ENCODE measurements around the gene LRP8.

Gene LRP8

DNA sequence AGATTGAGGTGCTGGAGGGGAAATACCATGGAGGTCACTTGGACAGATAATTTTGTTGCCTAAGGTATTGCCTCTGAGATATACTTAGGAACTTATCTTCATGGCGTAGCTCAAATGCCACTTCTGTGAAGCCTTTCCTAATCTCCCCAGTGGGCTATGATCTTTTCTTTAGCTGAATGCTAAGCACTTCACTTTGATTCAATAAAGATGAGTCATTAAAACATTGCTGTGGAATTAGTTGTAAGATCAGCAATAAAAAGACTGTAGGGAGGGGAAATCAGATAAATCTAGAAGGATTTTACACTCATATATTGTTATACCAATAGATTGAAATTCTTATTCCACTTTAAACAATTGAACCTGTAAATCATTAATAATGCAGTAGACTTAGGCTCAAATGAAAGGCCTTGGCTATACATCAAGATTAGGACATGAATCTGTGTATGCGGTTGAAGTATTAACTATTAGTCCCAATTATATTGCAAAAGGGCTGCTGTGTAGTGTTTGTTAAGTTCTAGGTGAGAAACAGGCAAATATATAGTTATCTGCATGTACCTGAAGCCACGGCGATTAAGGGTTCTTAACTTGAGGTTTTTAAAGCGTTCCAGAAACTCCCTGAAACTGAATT is 70.3 kb downstream of the LRP8 start:
- DNase-seq, result no peak

DNA sequence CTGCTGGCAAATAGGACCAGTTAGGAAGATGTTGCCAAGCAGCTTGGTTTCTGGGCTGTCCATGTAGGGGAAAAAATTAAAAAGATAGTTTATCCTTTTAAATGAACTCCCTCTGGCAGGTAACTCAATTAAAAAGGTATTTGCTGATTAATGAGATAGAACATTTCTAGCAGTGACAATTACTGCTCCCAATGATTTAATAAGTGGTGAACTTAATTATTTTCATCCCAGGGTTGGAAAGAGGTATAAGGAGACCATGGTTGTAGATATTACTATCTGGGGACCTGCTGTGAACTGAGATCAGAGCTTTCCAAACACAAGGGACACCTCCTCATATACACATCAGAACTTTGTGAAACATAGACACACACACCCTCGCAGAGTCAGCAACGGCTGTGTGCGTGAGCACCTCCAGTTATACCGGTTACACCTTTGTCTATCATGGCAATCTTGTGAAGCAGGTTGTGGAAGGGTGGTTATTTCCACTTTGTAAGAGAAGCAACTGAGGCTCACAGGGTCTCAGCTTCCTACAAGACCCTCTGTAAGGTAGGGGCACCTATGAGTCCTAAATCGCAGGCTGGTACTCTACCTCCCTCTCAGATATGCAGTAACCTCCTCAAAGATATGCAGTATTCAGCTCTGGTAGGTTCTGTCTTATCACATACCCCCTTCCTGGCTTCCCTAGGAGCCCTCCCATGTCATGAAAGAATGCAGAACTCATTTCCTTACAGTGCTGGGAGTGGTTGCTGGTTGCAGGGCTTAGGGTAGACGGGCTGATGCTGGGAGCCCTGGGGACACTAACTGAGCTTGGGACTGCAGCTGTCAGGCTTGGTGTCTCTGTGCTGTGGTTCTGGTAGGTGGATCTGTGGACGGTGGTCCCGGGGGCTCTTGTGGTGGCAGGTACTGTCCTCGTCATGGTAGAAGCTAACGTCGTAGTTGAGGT is 71.1 kb downstream of the LRP8 start:
- no peak for DNase-seq

DNA sequence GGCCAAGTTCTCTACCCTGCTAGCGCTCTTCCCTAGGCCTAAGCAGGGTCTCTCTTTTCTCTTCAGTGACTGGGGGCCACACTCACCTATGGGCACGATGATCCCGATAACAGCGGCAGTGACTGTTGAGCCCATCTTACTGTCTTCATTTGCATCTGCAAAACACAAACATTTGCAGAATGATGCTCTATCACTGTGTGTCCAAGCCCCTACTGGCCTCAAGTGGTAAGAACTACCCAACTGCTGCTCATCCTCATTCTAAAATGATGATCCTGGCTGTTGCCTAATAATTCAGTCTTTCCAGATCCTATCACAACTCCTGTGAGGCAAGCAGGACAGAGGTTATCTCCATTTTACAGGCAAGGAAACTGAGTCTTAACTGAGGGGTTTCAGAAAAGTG is 72.8 kb downstream of the LRP8 start:
- no peak for DNase-seq

DNA sequence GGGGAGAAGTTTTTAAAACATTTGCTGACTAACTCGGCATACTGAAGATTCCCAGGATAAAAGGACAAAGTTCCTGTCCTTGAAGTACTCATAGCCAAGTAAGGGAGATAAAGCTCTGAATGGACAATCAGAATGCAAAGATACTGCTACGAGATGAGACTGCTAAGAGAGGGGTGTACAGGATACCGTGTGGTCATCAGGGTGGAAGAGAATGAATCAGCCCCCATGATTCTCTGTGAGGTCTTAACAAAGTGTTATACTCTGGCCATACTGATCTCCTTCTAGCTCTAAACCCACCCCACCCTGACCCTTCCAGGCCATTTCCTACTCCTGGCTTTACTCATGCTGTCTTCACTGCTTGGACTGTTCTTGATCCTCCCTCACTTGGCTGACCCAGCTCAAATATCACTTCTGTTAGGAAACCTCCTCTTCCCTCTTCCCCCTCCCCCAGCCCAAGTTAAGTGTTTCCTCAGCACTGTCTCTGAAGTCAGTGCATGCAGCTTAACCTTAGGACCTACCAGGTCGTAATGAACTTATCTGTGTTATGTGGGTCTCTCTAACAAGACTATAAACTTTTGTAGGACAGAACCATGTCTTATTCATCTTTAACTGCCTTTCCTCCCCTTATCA is 73.7 kb downstream of the LRP8 start:
- no peak for DNase-seq

DNA sequence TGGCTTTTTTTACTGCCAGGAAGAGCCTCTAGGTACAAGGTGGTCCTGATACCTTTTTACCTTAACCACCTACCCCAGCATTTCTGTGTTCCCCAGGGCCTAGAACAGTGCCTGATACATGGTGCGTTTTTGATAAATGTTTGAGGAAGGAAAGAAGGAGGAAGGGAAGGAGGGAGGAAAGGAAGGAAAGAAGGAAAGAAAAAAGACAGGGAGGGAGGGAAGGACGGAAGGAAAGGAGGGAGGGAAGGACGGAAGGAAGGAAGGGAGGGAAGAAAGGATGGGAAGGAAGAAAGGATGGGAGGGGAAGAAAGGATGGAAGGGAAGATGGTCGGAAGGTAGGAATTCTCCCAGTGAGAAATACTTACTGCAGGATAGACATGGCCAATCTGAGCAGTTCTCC is 77.5 kb downstream of the LRP8 start:
- DNase-seq, result no peak

DNA sequence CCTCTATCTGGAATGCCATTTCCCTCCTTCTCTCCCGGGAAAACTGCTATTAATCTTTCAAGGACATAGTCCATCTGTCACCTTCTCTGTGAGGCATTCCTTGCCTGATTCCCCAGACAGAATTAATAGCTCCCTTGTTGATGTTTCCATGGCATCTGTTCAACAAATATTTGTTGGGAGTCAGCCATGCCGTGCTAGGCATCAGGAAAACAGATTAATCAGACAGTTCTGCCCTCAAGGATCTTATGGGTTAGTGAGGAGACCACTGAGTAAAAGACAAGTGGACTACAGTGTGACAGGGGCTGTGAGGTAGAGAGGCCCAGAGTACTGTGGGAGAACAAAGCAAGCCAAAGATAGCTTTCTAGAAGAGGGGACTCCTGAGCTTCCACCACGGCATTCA is 78.2 kb downstream of the LRP8 start:
- no peak for DNase-seq

DNA sequence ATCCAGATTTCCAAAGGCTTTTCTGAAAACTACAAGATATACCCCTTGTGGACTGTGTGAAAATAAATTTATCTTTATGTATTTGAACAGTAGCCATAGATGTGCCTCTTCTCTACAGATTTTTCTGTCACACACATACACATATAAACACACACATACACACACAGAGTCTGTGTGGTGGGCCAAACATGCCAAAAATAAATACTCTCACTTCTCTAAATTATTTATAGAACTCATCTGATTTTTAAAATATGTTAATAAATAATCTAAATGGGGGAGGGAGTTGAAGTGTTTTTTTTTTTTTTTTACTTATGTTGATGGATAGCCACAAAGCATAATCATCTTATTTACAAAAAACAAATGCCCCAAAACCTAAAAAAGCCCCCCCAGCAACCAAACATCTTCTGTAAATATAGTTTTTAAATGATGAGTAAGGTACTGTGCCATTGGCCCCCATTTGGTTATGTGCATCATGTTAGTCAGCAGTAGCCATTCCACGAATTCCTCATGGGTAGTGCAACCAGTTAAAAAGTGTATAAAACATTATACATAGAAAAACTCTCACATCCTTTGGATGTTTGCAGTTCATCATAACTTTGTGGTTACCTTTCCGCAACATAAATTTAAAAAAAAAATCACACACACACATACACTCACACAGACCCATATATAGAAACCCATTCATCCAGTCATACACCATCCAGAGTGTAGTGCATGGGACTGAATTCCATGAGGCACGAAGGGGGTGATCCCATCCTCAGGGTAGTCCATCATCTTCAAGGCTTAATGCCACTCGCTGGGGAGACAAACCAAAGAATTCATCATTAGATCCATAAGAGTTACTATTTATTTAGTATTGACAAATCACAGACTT is 81.4 kb downstream of the LRP8 start:
- no peak for DNase-seq

DNA sequence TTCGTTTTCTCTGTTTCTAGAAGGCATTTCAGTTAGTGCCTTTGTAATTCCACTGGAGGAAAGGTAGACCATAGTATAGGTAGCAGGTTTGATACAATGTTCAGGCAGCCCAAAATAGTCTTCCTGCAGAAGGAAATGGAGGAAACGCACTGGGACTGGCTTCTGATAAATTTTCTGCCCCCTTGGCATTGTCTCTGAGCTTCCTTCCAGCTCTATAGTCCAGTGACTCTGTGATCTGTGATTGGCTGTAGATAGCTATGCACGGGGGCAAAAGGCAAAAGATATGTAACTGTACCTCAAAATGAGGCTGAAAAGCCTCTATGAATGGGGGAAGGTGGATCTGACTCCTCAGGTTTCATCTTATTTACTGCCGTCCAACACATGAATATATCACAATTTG is 83.7 kb downstream of the LRP8 start:
- no peak for DNase-seq

DNA sequence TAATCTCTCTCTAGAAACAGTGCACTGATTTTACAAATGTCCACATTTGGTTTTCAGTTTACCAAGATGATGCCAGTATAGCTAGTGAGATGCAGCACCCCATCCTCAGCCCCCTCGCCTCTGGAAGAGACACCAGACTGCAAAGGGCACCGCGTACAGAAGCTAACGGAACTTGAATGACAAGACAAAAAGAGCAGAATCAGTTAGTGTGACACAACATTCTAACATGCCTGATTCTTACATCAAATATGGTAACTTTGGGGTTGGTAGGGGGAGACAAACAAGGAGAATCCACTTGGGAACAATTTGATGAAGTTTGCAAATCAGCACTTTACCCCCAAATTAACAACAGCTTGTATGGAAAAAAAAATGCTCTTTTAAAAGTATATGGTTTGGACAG is 85.5 kb downstream of the LRP8 start:
- no peak for DNase-seq

DNA sequence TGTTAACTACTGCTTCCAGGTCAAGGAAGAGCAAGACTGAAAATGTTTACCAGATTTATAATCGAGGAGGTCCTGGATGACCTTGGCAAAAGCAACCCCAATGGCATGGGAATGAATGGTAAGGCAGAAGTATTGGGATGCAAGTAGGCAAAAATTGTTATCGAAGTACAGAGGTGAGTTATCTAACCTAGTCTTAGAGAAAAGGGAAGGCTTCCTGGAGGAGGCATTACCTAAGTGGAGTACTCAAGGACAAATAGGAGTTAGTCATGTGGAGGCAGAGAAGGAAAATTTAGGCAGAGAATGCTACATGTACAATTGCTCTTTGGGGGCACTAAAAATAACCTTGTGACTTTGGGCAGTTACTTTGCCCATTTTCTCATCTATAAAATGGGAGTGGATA is 86.0 kb downstream of the LRP8 start:
- no peak for DNase-seq

DNA sequence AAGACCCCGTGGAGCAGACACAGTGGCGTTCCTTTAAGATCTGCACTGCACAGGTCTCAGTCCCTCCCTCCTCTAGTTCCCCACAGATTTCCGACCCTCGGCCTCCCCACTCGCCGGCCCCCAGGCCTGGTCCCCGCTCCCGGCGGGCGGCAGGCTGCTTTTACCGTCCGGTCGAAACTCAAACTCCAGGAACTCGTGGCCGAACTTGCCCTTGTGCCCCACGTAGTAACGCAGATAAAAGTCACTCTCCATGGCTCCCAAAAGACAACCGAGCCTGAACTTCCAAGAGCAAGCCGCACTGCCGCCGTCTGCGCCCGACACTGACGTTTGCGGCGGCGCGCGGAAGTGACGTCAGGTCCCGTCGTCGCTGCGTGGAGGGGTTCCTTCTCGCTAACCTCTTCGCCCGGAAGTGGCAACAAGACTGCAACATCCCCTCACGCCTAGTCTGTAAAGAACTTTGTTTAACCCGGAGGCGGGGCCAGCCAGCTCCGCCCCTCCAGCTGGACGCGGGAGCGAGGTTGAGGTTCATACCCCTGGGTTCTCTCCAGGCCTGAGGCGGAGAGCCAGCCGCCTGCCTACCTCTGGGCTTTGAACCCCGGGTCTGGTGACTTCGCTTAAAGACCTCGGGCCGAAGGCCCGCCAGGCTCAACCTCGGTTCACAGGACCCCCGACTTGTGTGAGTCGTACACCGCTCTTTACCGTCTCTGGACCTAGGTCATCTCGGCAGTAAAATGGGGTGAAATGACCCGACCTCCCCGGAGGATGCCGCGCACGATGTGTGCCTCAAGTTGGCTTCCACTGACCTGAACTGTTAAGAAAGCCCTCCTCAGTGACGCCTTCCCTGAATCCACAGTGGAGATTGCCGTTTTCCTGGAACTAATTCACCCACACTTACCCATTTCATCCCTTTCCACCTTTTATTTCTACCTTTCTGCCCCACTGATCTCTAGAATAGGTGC is 89.4 kb downstream of the LRP8 start, which contains the start of gene MAGOH:
Gene MAGOH (minus strand): TSS at position 322 of the 959 bp plus-strand sequence. CDS start 70 bp downstream, at position 252.
- peak; percentile 96 for DNase-seq

DNA sequence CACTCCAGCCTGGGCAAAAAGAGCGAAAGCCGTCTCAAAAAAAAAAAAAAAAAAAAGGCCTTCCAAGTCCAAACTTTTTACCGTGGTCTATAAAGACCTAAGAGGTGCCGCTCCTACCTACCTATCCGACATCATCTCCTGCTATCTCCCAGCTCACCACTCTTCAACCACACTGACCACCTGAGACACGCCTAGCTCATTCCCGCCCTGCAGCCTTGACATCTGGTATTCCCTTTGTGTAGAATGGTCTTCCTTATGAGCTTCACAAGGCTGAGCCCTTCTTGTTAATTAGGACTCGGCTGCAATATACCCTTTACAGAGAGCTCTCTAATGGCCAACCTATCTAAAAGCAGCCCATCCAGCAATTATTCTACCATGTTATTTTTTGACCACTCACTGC is 90.2 kb downstream of the LRP8 start:
- peak; percentile 8 for DNase-seq

DNA sequence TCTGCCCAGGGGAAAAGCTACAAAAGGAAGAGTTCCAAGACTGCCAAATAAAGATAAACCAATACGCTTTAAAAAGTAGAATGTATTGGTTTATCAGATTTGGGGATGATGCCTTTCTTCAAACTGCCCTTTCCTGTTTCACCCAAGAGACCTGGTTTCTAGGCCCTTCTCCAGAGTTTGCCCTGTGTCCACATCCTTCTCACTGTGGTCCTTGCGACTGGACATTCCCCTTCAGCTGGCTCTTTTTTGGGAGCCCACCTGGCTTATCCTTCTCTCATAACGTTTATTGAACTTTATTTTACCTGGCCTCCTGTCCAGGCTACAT is 106.9 kb downstream of the LRP8 start:
- no peak for DNase-seq

DNA sequence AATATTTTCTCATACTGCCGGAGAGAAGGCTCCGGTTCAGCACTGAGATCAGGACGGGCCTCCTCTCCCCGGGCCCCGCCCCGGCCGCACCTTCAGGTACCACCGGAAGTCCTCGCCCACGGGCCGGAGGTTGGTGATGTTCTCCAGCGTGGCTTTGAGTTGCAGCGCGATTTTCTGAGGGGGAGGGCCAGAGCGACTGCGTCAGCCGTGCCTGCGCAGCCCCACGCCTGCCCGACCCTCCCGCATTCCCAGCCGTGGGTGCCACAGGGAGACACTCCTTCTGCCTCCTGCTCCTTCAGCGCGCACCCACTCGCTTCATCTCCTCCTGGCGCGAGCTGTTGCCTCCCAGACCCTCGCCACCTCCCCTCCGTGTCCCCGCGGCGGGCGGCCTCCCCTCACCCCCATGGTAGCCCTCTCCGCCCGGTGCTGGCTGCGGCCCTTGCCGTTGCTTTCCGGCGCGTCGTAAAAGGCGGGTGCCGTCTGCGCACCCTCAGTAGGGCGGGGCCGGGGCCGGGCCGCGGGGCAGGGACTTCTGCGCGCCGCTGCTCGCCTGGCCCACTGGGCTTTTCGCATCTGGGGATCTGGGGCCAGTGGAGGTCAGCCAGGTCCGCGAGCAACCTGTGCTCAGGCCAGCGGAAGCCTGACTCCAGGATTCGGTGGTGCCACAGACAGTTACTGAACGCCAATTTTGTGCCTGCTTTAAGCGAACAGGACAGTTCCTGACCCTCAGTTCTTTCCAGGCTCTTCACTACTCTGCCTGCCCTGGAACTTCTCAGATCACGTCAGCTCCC is 107.5 kb downstream of the LRP8 start, which contains the start of gene CZIB:
Gene CZIB (minus strand): TSS at position 464 of the 791 bp plus-strand sequence. CDS start 59 bp downstream, at position 405.
- DNase-seq, result peak; percentile 93

DNA sequence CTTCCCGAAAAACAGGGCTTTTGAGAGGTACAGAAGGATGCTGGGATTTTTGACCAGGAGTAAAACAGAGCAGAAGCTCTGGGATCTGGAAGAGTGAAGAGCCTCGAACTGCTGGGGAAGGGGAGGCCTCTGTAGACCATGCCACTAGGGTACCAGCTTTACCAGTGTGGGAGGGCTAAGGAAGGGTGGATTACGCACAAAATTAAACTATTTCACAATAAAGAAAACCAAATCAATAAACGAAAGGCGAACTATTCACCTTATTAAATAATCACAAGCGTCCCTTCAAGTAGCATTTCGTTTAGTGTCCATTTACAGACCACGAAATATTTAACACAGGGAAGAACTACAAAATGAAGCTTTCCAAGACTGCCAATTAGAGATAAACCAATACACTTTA is 108.2 kb downstream of the LRP8 start:
- DNase-seq, result no peak

DNA sequence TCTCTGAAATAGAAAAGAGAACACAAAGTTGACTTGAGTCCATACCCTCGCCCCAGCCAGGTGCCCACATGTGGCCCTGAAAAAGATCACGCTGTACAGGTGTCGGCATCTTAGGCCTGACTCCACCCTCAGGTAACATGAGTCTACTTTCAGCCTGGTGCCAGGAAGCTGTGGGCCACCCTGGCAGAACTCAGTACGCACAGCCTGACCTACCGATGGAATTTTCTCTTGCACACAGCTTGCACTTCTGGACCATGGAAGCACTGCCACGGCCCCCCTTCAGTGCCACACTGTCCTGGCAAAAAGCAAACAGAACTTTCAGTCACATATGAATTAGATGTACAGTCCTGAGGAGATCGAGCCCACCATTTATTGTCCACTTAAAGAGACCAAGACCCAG is 109.7 kb downstream of the LRP8 start:
- DNase-seq, result no peak

DNA sequence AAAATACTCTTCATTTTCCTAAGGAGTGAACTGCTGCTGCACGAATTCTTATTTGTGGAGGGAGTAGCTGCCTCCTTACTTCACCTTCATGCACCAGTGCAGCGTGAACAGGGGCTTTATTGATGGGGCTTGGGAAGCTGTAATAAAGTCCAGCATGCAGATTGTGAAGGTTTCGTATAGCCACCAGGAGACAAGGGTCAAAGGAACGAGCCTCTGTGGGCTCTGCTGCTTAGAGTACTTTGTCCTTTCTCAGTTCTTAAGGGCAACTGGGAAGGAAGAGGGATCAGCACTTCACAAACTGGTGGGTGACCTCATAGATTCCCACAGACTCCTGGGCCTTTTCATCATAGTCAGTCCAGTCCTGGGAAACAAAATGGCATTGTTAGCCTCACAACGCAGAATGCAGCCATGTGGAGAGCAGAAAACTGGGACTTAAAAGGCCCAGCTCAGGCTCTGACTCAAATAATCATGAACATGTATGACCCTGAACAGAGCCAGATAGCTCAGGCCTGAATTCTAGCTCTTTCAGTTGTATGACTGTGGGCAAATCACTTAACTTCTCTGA is 113.4 kb downstream of the LRP8 start:
- no peak for DNase-seq

DNA sequence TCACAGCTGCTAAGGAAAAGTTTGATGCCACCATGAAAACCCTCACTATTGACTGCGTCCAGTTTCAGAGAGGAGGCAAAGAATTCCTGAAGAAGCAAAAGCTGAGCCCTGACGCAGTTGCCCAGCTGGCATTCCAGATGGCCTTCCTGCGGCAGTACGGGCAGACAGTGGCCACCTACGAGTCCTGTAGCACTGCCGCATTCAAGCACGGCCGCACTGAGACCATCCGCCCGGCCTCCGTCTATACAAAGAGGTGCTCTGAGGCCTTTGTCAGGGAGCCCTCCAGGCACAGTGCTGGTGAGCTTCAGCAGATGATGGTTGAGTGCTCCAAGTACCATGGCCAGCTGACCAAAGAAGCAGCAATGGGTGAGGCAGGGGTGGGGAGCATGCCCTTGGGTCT is 116.9 kb downstream of the LRP8 start:
- DNase-seq, result no peak

DNA sequence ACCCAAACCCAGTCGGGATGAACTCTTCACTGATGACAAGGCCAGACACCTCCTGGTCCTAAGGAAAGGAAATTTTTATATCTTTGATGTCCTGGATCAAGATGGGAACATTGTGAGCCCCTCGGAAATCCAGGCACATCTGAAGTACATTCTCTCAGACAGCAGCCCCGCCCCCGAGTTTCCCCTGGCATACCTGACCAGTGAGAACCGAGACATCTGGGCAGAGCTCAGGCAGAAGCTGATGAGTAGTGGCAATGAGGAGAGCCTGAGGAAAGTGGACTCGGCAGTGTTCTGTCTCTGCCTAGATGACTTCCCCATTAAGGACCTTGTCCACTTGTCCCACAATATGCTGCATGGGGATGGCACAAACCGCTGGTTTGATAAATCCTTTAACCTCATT is 117.5 kb downstream of the LRP8 start:
- no peak for DNase-seq

DNA sequence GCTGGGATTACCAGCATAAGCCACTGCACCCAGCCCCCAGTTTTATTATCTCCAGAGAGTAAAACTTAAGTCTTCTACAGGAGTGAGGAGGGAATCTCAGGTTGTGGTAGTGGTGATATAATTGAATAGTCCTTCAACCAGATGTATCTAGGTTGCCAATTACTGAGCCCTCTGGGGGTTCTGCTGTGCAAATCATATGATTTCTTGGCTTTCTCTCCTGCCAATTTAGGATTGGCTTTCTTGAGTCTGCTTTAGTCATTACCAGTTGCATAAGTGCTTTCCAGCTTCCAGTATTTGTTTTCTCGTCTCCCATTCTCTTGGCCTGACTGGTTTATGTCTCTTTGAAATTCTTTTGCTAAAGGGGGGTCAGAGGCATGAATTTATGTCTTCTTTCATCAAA is 120.1 kb downstream of the LRP8 start:
- no peak for DNase-seq

All from CD4-positive, alpha-beta T cell treated with Interleukin-17A for 1 hour (primary cell).